Panc1 (cell line): ENCODE data around the gene TERF2IP. TPM values are rescaled to one million over a fixed set of nuclear protein-coding genes. Genes with fewer than 3 reads are reported as not detected.

Experiments
- ATAC-seq: fragments of 200-7000 bp; cut with Tn5 transposase; 2 replicates; pipeline ENCODE4 v1.9.1; 2020; ENCODE audit warnings: mild to moderate bottlenecking, moderate library complexity
- BruUV-seq: library from RNA; stranded (reverse); fragments of 400-500 nt; replicated peaks from 2 replicates; lab custom pipeline; 2021; lab: Mats Ljungman, UMichigan
- CTCF ChIA-PET: fragments of 300-600 bp; sonication (Branson Sonifier 250); formaldehyde crosslinking; loops from one replicate; lab custom pipeline; 2022; ENCODE audit warnings: antibody characterized with exemption; lab: Charles Lee
- POLR2A ChIA-PET: fragments of 300-600 bp; sonication (Branson Sonifier 250); formaldehyde crosslinking; loops from one replicate; lab custom pipeline; 2022; ENCODE audit warnings: antibody characterized with exemption; lab: Charles Lee
- DNase-seq: peaks from one replicate; pipeline ENCODE4 v3.0.0-alpha.2; 2010; ENCODE audit warnings: low read depth, low spot score
- H3K27ac ChIP-seq: 2 replicates; pipeline ENCODE4 v1.5.1; 2011; ENCODE audit warnings: mild to moderate bottlenecking, low read length, inconsistent platforms
- H3K27me3 ChIP-seq: fragments of 200-500 bp; sonication (Bioruptor generic); 2 replicates; pipeline ENCODE4 v1.6.0; 2014; ENCODE audit warnings: low read length, inconsistent platforms; ENCODE audit not compliant: control insufficient read depth, insufficient read depth
- H3K36me3 ChIP-seq: fragments of 200-500 bp; sonication (Bioruptor generic); 2 replicates; pipeline ENCODE4 v1.5.1; 2014; ENCODE audit warnings: inconsistent platforms, mild to moderate bottlenecking, low read length, moderate library complexity; ENCODE audit not compliant: control insufficient read depth, insufficient read depth
- H3K4me1 ChIP-seq: 2 replicates; pipeline ENCODE4 v1.5.1; 2011; ENCODE audit warnings: inconsistent platforms, mild to moderate bottlenecking, low read length, moderate library complexity; ENCODE audit not compliant: control insufficient read depth, insufficient read depth
- H3K4me3 ChIP-seq, 2 experiments: 2 replicates each; pipeline ENCODE4 v1.5.1; 2011 to 2012; ENCODE audit warnings: low read depth in 2 of 2, low read length in 2 of 2, mild to moderate bottlenecking in 2 of 2, inconsistent platforms in 1 of 2, moderate library complexity in 1 of 2
- H3K9me3 ChIP-seq: fragments of 200-500 bp; sonication (Bioruptor generic); 2 replicates; pipeline ENCODE4 v1.5.1; 2014; ENCODE audit warnings: low read depth, mild to moderate bottlenecking, inconsistent platforms, low read length, moderate library complexity; ENCODE audit not compliant: control insufficient read depth, insufficient read depth
- CTCF ChIP-seq: fragments of 450-650 bp; IDR thresholded peaks from 2 replicates; pipeline ENCODE4 v1.5.1; 2017; ENCODE audit warnings: mild to moderate bottlenecking
- POLR2AphosphoS5 ChIP-seq: IDR thresholded peaks from 2 replicates; pipeline ENCODE4 v1.6.1; 2012; ENCODE audit warnings: mild to moderate bottlenecking, low read depth, low read length, moderate library complexity
- SIN3A ChIP-seq: IDR thresholded peaks from 2 replicates; pipeline ENCODE4 v1.6.1; 2012; ENCODE audit warnings: low read depth, mild to moderate bottlenecking, low read length, moderate library complexity, borderline replicate concordance; ENCODE audit not compliant: insufficient read depth
- TCF7L2 ChIP-seq: IDR thresholded peaks from 2 replicates; pipeline ENCODE4 v1.6.1; 2011; ENCODE audit warnings: mild to moderate bottlenecking, low read depth, low read length, inconsistent platforms
- in situ Hi-C: cut with HindIII; loops from 2 replicates; pipeline ENCODE4 v1.10.0; 2016; ENCODE audit warnings: low sequenced_read_pairs, low pct_unique_long_range_greater_than_20kb
- intact Hi-C: fragments of 100-400 bp; cut with micrococcal nuclease; formaldehyde crosslinking; loops from one replicate; pipeline ENCODE4 v1.10.0; 2022; ENCODE audit not compliant: unreplicated experiment
- total RNA-seq: library from RNA; stranded (reverse); gene quantifications from one replicate; pipeline ENCODE4 v1.2.1, GENCODE V29; 2021; ENCODE audit not compliant: unreplicated experiment
- TF ChIP-seq, protein P1 (sequence below), 2 experiments: IDR thresholded peaks; 2 replicates each; pipeline ENCODE4 v1.6.1; 2011 to 2012; ENCODE audit warnings: low read depth in 2 of 2, control low read depth in 1 of 2, low read length in 1 of 2, mild to moderate bottlenecking in 1 of 2, moderate library complexity in 1 of 2; ENCODE audit not compliant: insufficient read depth in 1 of 2

The TERF2IP gene
- total RNA-seq, 1 experiment from 2014 or later = 23.3 TPM

DNA sequence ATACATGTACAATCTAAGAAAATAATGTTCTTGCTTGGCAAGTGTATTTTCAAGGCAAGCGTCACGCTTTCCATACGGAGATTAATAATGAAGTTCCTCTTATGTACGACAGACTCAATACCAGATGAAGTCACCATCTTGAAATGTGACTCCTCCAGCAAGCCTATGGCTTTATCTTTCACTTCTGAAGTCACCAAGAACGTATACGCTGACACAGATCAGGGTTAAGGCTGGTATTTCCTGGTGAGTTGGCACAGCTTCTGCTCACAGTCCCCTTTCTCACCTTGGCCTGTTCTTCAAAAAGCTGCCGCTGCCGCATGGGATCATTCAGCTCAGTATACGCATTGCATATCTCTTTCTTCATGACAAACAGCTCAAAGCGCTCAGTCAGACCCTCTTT, 18.4 kb upstream of the TERF2IP start:
- BruUV-seq = no TSS peak
- in situ Hi-C loops = no loop called here
- no peaks in the 10 kb centered on the region for H3K9me3 ChIP-seq
- POLR2A ChIA-PET = no interaction called here
- DNase-seq = no peak
- intact Hi-C loops = no loop called here
- no peak overlapping the region for H3K27ac ChIP-seq
- no peaks in the 10 kb centered on the region for H3K27me3 ChIP-seq
- CTCF ChIA-PET = interaction anchor here (0.6 kb wide), 1 partner anchor 111 kb away, joined by 5 read pairs; no protein-coding TSS in a partner anchor
- peaks cover 9% of the 10 kb centered on the region for H3K36me3 ChIP-seq
- no peak overlapping the region for H3K4me3 ChIP-seq
- no peaks in the 10 kb centered on the region for H3K4me1 ChIP-seq
- TF ChIP-seq TCF7L2 (no peak), SIN3A (no peak), CTCF (no peak), POLR2AphosphoS5 (no peak)
- TF ChIP-seq, protein P1, sequence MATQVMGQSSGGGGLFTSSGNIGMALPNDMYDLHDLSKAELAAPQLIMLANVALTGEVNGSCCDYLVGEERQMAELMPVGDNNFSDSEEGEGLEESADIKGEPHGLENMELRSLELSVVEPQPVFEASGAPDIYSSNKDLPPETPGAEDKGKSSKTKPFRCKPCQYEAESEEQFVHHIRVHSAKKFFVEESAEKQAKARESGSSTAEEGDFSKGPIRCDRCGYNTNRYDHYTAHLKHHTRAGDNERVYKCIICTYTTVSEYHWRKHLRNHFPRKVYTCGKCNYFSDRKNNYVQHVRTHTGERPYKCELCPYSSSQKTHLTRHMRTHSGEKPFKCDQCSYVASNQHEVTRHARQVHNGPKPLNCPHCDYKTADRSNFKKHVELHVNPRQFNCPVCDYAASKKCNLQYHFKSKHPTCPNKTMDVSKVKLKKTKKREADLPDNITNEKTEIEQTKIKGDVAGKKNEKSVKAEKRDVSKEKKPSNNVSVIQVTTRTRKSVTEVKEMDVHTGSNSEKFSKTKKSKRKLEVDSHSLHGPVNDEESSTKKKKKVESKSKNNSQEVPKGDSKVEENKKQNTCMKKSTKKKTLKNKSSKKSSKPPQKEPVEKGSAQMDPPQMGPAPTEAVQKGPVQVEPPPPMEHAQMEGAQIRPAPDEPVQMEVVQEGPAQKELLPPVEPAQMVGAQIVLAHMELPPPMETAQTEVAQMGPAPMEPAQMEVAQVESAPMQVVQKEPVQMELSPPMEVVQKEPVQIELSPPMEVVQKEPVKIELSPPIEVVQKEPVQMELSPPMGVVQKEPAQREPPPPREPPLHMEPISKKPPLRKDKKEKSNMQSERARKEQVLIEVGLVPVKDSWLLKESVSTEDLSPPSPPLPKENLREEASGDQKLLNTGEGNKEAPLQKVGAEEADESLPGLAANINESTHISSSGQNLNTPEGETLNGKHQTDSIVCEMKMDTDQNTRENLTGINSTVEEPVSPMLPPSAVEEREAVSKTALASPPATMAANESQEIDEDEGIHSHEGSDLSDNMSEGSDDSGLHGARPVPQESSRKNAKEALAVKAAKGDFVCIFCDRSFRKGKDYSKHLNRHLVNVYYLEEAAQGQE (IDR thresholded peaks at IDR 0.05; ENCODE audit: insufficient read depth in 1 of 2, low read depth in 2 of 2, low read length in 1 of 2) = no peak
- ATAC-seq = no peak

DNA sequence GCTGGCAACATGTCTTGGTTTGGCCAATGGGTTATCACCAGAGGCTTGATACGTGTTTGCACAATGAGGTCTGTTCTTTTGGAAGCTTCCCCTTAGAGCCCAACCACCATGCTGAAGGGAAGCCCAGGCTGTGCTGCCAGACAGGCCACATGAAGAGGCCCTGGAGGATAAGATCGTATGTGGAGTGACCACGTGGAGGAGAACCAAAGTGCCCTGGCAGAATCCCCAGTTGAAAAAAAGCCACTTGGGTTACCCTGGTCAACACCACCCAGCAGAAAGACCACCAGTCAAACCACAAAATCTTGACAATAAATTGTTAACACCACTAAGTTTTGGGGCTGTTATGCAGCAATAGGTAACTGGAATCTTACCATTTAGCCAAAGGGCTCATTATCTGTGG, 17.5 kb upstream of the TERF2IP start:
- TF ChIP-seq SIN3A (no peak), POLR2AphosphoS5 (no peak), TCF7L2 (no peak), CTCF (no peak)
- TF ChIP-seq, protein P1 (IDR thresholded peaks at IDR 0.05; ENCODE audit: insufficient read depth in 1 of 2, low read depth in 2 of 2, low read length in 1 of 2) = no peak
- ATAC-seq (no peak), DNase-seq (no peak)
- intact Hi-C loops (no loop called here), in situ Hi-C loops (no loop called here)
- no TSS peak for BruUV-seq
- Histone ChIP-seq H3K27ac (no peak overlapping the region), H3K4me1 (no peaks in the 10 kb centered on the region), H3K36me3 (peaks cover 17% of the 10 kb centered on the region), H3K9me3 (no peaks in the 10 kb centered on the region), H3K4me3 (no peak overlapping the region), H3K27me3 (no peaks in the 10 kb centered on the region)
- ChIA-PET CTCF (interaction anchor here (0.6 kb wide), 1 partner anchor 112 kb away, joined by 5 read pairs; no protein-coding TSS in a partner anchor), POLR2A (no interaction called here)
